ENCODE data around the gene CPED1. TPM values are rescaled to one million over a fixed set of nuclear protein-coding genes. Genes with fewer than 3 reads are reported as not detected.

CPED1 gene
- total and polyA plus RNA-seq, 7 experiments from 2014 or later: 0.10 to 4.5 (median 0.40) TPM; not detected in 2

DNA sequence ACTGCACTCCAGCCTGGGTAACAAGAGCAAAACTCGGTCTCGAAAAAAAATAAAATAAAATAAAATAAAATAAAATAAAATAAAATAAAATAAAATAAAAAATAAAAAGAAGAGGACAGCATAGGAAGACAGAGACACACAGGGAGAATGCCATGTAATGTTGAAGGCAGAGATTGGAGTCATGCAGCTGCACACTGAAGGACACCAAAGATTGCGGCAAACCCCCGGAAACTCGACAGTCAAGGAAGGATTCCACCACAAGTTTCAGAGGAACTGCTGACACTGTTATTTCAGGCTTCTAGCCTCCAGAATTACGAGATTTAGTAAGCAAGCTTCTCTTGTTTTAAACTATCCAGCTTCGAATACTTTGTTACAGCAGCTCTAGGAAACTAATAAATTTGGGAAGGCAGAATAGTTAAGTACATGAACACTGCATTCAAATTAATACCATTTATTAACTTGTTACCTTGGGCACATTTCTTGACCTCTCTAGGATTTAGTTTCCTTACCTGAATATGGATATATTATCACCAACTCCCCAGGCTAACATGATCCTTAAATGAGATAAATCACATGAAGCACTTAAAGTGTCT, 9.5 kb downstream of the CPED1 start:
- peaks cover 0 to 13% of the 10 kb centered on the region in 2 donors for H3K4me1 ChIP-seq (ENCODE audit: control insufficient read depth in 2 of 2, insufficient read depth in 2 of 2, low read length in 2 of 2)
- H3K27ac ChIP-seq (ENCODE audit: low read depth, low read length): no peak overlapping the region
- H3K36me3 ChIP-seq (ENCODE audit: control insufficient read depth in 2 of 3, insufficient read depth in 3 of 3, low read length in 3 of 3): no peaks in the 10 kb centered on the region
- intact Hi-C loops (cut with micrococcal nuclease): loop anchor here in 1 of 2 donors (2.0 to 5.0 kb wide), 2 partner anchors 47 to 439 kb away; partner anchors contain the start of gene ING3
- POLR2A ChIA-PET: no interaction called here
- H3K4me3 Mint-ChIP-seq: no peak overlapping the region
- no peaks in the 10 kb centered on the region for H3K9me3 Mint-ChIP-seq
- H3K27me3 ChIP-seq (ENCODE audit: control insufficient read depth in 2 of 2, insufficient read depth in 2 of 2, low read length in 2 of 2): no peaks in the 10 kb centered on the region
- H3K4me1 Mint-ChIP-seq: peaks cover 7 to 56% (median 42%) of the 10 kb centered on the region in 7 donors
- H3K27ac Mint-ChIP-seq: no peak overlapping the region
- no peaks in the 10 kb centered on the region for H3K9me3 ChIP-seq (ENCODE audit: control insufficient read depth in 2 of 3, low read length in 3 of 3)
- CTCF ChIA-PET: no interaction called here
- no peak overlapping the region for H3K4me3 ChIP-seq (ENCODE audit: low read length)
- no peak for DNase-seq
- peaks cover 0 to 35% (median 5%) of the 10 kb centered on the region in 5 donors for H3K27me3 Mint-ChIP-seq
- ATAC-seq: no peak
- H3K36me3 Mint-ChIP-seq: no peaks in the 10 kb centered on the region

DNA sequence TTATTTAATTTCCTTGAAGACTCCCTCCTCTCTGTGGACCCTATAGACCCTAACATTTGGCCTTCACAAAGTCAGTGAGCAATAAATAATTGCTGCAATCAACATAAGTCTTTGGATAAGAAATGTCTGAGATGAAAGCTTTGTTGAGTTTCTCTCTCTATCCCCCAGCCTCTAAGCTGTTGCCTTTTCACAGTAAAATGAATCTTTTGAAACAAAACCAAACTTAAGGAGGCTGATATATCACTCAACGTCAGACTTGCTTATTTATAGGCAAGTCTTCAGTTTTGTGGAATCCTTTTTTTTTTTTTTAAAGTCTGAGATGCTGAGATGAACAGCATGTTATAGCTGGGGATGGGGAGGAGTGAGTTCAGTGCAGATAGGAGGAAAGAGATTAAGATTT, 10.0 kb downstream of the CPED1 start:
- POLR2A ChIA-PET: no interaction called here
- intact Hi-C loops (cut with micrococcal nuclease): loop anchor here in 1 of 2 donors (5.0 kb wide), 1 partner anchor 439 kb away; no protein-coding TSS in a partner anchor
- H3K9me3 Mint-ChIP-seq: no peaks in the 10 kb centered on the region
- Histone ChIP-seq H3K9me3 (ENCODE audit: control insufficient read depth in 2 of 3, low read length in 3 of 3) (no peaks in the 10 kb centered on the region), H3K36me3 (ENCODE audit: control insufficient read depth in 2 of 3, insufficient read depth in 3 of 3, low read length in 3 of 3) (no peaks in the 10 kb centered on the region), H3K4me3 (ENCODE audit: low read length) (no peak overlapping the region), H3K27me3 (ENCODE audit: control insufficient read depth in 2 of 2, insufficient read depth in 2 of 2, low read length in 2 of 2) (no peaks in the 10 kb centered on the region), H3K27ac (ENCODE audit: low read depth, low read length) (no peak overlapping the region), H3K4me1 (ENCODE audit: control insufficient read depth in 2 of 2, insufficient read depth in 2 of 2, low read length in 2 of 2) (peaks cover 0 to 13% of the 10 kb centered on the region in 2 donors)
- H3K27ac Mint-ChIP-seq: no peak overlapping the region
- H3K27me3 Mint-ChIP-seq: peaks cover 0 to 34% (median 8%) of the 10 kb centered on the region in 5 donors
- H3K4me3 Mint-ChIP-seq: peak overlapping the region in 1 of 10 donors; percentile 40
- ATAC-seq: no peak
- CTCF ChIA-PET: interaction anchor here (0.6 kb wide), 1 partner anchor 44 kb away, joined by 3 read pairs; no protein-coding TSS in a partner anchor
- no peak for DNase-seq
- H3K36me3 Mint-ChIP-seq: no peaks in the 10 kb centered on the region
- peaks cover 7 to 56% (median 42%) of the 10 kb centered on the region in 7 donors for H3K4me1 Mint-ChIP-seq

- Mint-ChIP-seq H3K36me3 (no peaks in the 10 kb centered on the region), H3K4me3 (no peak overlapping the region), H3K27me3 (peaks cover 0 to 30% (median 11%) of the 10 kb centered on the region in 5 donors), H3K27ac (no peak overlapping the region), H3K9me3 (no peaks in the 10 kb centered on the region), H3K4me1 (peaks cover 7 to 56% (median 42%) of the 10 kb centered on the region in 7 donors)
- ATAC-seq (no peak), DNase-seq (no peak)
- POLR2A ChIA-PET: no interaction called here
- intact Hi-C loops (cut with micrococcal nuclease): loop anchor here in 1 of 2 donors (5.0 kb wide), 1 partner anchor 438 kb away; no protein-coding TSS in a partner anchor
- Histone ChIP-seq H3K27me3 (ENCODE audit: control insufficient read depth in 2 of 2, insufficient read depth in 2 of 2, low read length in 2 of 2) (no peaks in the 10 kb centered on the region), H3K9me3 (ENCODE audit: control insufficient read depth in 2 of 3, low read length in 3 of 3) (no peaks in the 10 kb centered on the region), H3K27ac (ENCODE audit: low read depth, low read length) (no peak overlapping the region), H3K4me3 (ENCODE audit: low read length) (no peak overlapping the region), H3K4me1 (ENCODE audit: control insufficient read depth in 2 of 2, insufficient read depth in 2 of 2, low read length in 2 of 2) (peaks cover 0 to 13% of the 10 kb centered on the region in 2 donors), H3K36me3 (ENCODE audit: control insufficient read depth in 2 of 3, insufficient read depth in 3 of 3, low read length in 3 of 3) (no peaks in the 10 kb centered on the region)
- CTCF ChIA-PET: interaction anchor here (0.6 kb wide), 1 partner anchor 43 kb away, joined by 3 read pairs; no protein-coding TSS in a partner anchor
Measured at GRCh38 chr7:120998996-120999565, 10.6 kb downstream of the CPED1 start.

GRCh38 chr7:121000081-121000983, 11.8 kb downstream of the CPED1 start:
- Mint-ChIP-seq H3K4me1 (peaks cover 7 to 44% (median 33%) of the 10 kb centered on the region in 7 donors), H3K27ac (peak overlapping the region in 3 of 9 donors; percentile 0 to 33 (median 30)), H3K9me3 (peaks cover 0 to 2% (median 0%) of the 10 kb centered on the region in 11 donors), H3K36me3 (peaks cover 0 to 4% (median 0%) of the 10 kb centered on the region in 5 donors), H3K27me3 (peaks cover 0 to 22% (median 13%) of the 10 kb centered on the region in 5 donors), H3K4me3 (peak overlapping the region in 5 of 10 donors; percentile 23 to 50 (median 42))
- CTCF ChIA-PET: interaction anchor here (0.9 kb wide), 2 partner anchors 12 to 81 kb away, joined by 3 read pairs; partner anchors contain the start of gene CPED1
- H3K27ac ChIP-seq (ENCODE audit: low read depth, low read length): no peak overlapping the region
- POLR2A ChIA-PET: interaction anchor here (0.6 kb wide), 1 partner anchor 54 kb away, joined by 4 read pairs; no protein-coding TSS in a partner anchor
- no peaks in the 10 kb centered on the region for H3K36me3 ChIP-seq (ENCODE audit: control insufficient read depth in 2 of 3, insufficient read depth in 3 of 3, low read length in 3 of 3)
- H3K4me3 ChIP-seq (ENCODE audit: low read length): no peak overlapping the region
- no peak for ATAC-seq
- DNase-seq: no peak
- H3K4me1 ChIP-seq (ENCODE audit: control insufficient read depth in 2 of 2, insufficient read depth in 2 of 2, low read length in 2 of 2): peaks cover 0 to 13% of the 10 kb centered on the region in 2 donors
- intact Hi-C loops (cut with micrococcal nuclease): no loop called here
- H3K9me3 ChIP-seq (ENCODE audit: control insufficient read depth in 2 of 3, low read length in 3 of 3): no peaks in the 10 kb centered on the region
- H3K27me3 ChIP-seq (ENCODE audit: control insufficient read depth in 2 of 2, insufficient read depth in 2 of 2, low read length in 2 of 2): no peaks in the 10 kb centered on the region

- CTCF ChIA-PET: interaction anchor here (0.9 kb wide), 1 partner anchor 80 kb away, joined by 3 read pairs; no protein-coding TSS in a partner anchor
- no peak overlapping the region for H3K27ac Mint-ChIP-seq
- Histone ChIP-seq H3K36me3 (ENCODE audit: control insufficient read depth in 2 of 3, insufficient read depth in 3 of 3, low read length in 3 of 3) (no peaks in the 10 kb centered on the region), H3K27ac (ENCODE audit: low read depth, low read length) (no peak overlapping the region), H3K4me3 (ENCODE audit: low read length) (no peak overlapping the region), H3K9me3 (ENCODE audit: control insufficient read depth in 2 of 3, low read length in 3 of 3) (no peaks in the 10 kb centered on the region), H3K4me1 (ENCODE audit: control insufficient read depth in 2 of 2, insufficient read depth in 2 of 2, low read length in 2 of 2) (peaks cover 0 to 8% of the 10 kb centered on the region in 2 donors), H3K27me3 (ENCODE audit: control insufficient read depth in 2 of 2, insufficient read depth in 2 of 2, low read length in 2 of 2) (no peaks in the 10 kb centered on the region)
- no peak overlapping the region for H3K4me3 Mint-ChIP-seq
- H3K36me3 Mint-ChIP-seq: peaks cover 0 to 4% (median 0%) of the 10 kb centered on the region in 5 donors
- no peak for ATAC-seq
- peaks cover 5 to 34% (median 23%) of the 10 kb centered on the region in 7 donors for H3K4me1 Mint-ChIP-seq
- DNase-seq: no peak
- intact Hi-C loops (cut with micrococcal nuclease): no loop called here
- H3K9me3 Mint-ChIP-seq: peaks cover 0 to 2% (median 0%) of the 10 kb centered on the region in 11 donors
- POLR2A ChIA-PET: no interaction called here
- H3K27me3 Mint-ChIP-seq: peaks cover 4 to 28% (median 16%) of the 10 kb centered on the region in 5 donors
Measured at GRCh38 chr7:121001234-121001906, 12.9 kb downstream of the CPED1 start.
